ENCODE data around the gene ELANE. TPM values are rescaled to one million over a fixed set of nuclear protein-coding genes. Genes with fewer than 3 reads are reported as not detected.
"Not testable (repeated sequence)": the region's sequence is repeated elsewhere in the genome, so short reads cannot be mapped to it uniquely, and the experiment has no call there.

ELANE gene
- polyA plus RNA-seq, 1 experiment, result not detected

- TF ChIP-seq, protein P1, sequence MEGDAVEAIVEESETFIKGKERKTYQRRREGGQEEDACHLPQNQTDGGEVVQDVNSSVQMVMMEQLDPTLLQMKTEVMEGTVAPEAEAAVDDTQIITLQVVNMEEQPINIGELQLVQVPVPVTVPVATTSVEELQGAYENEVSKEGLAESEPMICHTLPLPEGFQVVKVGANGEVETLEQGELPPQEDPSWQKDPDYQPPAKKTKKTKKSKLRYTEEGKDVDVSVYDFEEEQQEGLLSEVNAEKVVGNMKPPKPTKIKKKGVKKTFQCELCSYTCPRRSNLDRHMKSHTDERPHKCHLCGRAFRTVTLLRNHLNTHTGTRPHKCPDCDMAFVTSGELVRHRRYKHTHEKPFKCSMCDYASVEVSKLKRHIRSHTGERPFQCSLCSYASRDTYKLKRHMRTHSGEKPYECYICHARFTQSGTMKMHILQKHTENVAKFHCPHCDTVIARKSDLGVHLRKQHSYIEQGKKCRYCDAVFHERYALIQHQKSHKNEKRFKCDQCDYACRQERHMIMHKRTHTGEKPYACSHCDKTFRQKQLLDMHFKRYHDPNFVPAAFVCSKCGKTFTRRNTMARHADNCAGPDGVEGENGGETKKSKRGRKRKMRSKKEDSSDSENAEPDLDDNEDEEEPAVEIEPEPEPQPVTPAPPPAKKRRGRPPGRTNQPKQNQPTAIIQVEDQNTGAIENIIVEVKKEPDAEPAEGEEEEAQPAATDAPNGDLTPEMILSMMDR (IDR thresholded peaks at IDR 0.05; ENCODE audit: low read depth, low read length), result no peak
- H3K27ac ChIP-seq (ENCODE audit: low read depth, low read length), result no peak overlapping the region
- POLR2A ChIA-PET, result no interaction called here
- DNase-seq (ENCODE audit: low read depth, low spot score), result no peak
- no peaks in the 10 kb centered on the region for H3K27me3 ChIP-seq (ENCODE audit: control insufficient read depth, insufficient read depth, low read length)
- H3K4me3 ChIP-seq (ENCODE audit: low read depth, low read length), result no peak overlapping the region
- H3K9me3 ChIP-seq (ENCODE audit: control insufficient read depth, insufficient read depth, low read length), result peaks cover 34% of the 10 kb centered on the region; the same call in 1 of the 2 replicates
- CTCF ChIA-PET, result no interaction called here
Measured at GRCh38 chr19:814152-815078, 37.7 kb upstream of the ELANE start.

GRCh38 chr19:815079-815774 is 36.9 kb upstream of the ELANE start:
- DNase-seq (ENCODE audit: low read depth, low spot score), result no peak
- H3K27ac ChIP-seq (ENCODE audit: low read depth, low read length), result no peak overlapping the region
- peaks cover 34% of the 10 kb centered on the region; the same call in 1 of the 2 replicates for H3K9me3 ChIP-seq (ENCODE audit: control insufficient read depth, insufficient read depth, low read length)
- TF ChIP-seq, protein P1 (IDR thresholded peaks at IDR 0.05; ENCODE audit: low read depth, low read length), result no peak
- no peaks in the 10 kb centered on the region for H3K27me3 ChIP-seq (ENCODE audit: control insufficient read depth, insufficient read depth, low read length)
- POLR2A ChIA-PET, result interaction anchor here (0.6 kb wide), 3 partner anchors 39 to 167 kb away, joined by 3 to 5 read pairs (median 3); no protein-coding TSS in a partner anchor
- CTCF ChIA-PET, result interaction anchor here (0.5 kb wide), 1 partner anchor 224 kb away, joined by 3 read pairs; no protein-coding TSS in a partner anchor
- no peak overlapping the region for H3K4me3 ChIP-seq (ENCODE audit: low read depth, low read length)

DNA sequence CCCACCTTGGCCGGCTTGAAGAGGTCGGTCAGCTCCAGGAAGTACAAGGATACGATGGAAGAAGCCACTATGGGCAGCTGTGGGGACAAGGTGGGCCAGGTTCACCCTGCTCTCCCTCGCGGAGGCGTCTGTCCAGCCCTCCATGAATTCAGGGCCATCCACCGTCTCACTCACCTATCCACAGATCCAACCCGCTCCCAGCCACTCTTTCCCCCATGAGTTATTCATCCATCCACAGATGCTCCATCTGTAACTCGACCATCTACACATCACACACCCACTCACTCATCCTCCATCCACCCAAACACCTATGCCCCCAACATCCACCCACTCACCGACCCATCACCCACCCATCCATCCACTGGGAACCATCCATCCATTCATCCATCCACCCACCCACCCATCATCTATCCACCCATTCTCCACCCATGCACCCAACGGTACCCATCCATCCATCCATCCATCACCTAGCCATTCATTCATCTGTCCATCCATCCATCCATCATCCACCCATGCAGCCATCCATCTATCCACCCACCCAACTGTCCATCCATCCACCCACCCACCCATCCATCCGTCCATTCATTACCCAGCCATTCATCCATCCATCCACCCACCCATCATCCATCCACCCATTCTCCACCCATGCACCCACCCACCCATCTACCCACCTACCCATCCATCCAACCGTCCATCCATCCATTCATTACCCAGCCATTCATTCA is 36.2 kb upstream of the ELANE start:
- H3K9me3 ChIP-seq (ENCODE audit: control insufficient read depth, insufficient read depth, low read length), result peaks cover 27% of the 10 kb centered on the region; the same call in 1 of the 2 replicates
- POLR2A ChIA-PET, result interaction anchor here (0.6 kb wide), 3 partner anchors 38 to 166 kb away, joined by 3 to 5 read pairs (median 3); no protein-coding TSS in a partner anchor
- TF ChIP-seq, protein P1 (IDR thresholded peaks at IDR 0.05; ENCODE audit: low read depth, low read length), result no peak
- DNase-seq (ENCODE audit: low read depth, low spot score), result no peak
- no peaks in the 10 kb centered on the region for H3K27me3 ChIP-seq (ENCODE audit: control insufficient read depth, insufficient read depth, low read length)
- H3K27ac ChIP-seq (ENCODE audit: low read depth, low read length), result no peak overlapping the region
- CTCF ChIA-PET, result no interaction called here
- H3K4me3 ChIP-seq (ENCODE audit: low read depth, low read length), result no peak overlapping the region

DNA sequence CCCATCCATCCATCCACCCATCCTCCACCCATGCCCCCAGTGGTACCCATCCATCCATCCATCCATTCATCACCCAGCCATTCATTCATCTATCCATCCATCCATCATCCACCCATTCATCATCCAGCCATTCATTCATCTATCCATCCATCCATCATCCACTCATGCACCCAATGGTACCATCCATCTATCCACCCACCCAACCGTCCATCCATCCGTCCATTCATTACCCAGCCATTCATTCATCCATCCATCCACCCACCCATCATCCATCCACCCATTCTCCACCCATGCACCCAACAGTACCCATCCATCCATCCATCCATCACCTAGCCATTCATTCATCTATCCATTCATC is 35.6 kb upstream of the ELANE start:
- POLR2A ChIA-PET, result no interaction called here

DNA sequence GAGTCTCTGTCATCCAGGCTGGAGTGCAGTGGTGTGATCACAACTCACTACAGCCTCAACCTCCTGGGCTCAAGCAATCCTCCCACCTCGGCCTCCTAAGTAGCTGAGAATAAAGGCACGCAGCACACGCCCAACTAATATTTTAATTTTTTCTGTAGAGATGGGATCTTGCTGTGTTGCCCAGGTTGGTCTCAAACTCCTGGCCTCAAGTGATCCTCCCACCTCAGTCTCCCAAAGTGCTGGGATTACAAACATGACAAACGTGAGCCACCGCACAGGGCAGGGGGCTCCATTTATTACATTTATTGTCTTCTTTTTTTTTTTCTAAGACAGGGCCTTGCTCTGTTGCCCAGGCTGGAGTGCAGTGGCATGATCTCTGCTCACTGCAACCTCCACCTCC is 31.9 kb upstream of the ELANE start:
- H3K27me3 ChIP-seq (ENCODE audit: control insufficient read depth, insufficient read depth, low read length); H3K4me3 ChIP-seq (ENCODE audit: low read depth, low read length); DNase-seq (ENCODE audit: low read depth, low spot score); H3K27ac ChIP-seq (ENCODE audit: low read depth, low read length); POLR2A ChIA-PET: not testable (repeated sequence)
- peaks cover 10% of the 10 kb centered on the region; the same call in 1 of the 2 replicates for H3K9me3 ChIP-seq (ENCODE audit: control insufficient read depth, insufficient read depth, low read length)
- CTCF ChIA-PET, result interaction anchor here (0.6 to 0.8 kb wide), 2 partner anchors 10 to 50 kb away, joined by 3 to 12 read pairs; no protein-coding TSS in a partner anchor

More for the DNA sequence above, 35.6 kb upstream of the ELANE start:
- H3K4me3 ChIP-seq (ENCODE audit: low read depth, low read length), result no peak overlapping the region
- CTCF ChIA-PET, result no interaction called here
- no peaks in the 10 kb centered on the region for H3K27me3 ChIP-seq (ENCODE audit: control insufficient read depth, insufficient read depth, low read length)
- H3K9me3 ChIP-seq (ENCODE audit: control insufficient read depth, insufficient read depth, low read length), result peaks cover 23% of the 10 kb centered on the region; the same call in 1 of the 2 replicates
- H3K27ac ChIP-seq (ENCODE audit: low read depth, low read length), result no peak overlapping the region
- DNase-seq (ENCODE audit: low read depth, low spot score), result no peak
- TF ChIP-seq, protein P1 (IDR thresholded peaks at IDR 0.05; ENCODE audit: low read depth, low read length), result no peak
